ENCODE measurements around the gene ATP8A2.

DNA sequence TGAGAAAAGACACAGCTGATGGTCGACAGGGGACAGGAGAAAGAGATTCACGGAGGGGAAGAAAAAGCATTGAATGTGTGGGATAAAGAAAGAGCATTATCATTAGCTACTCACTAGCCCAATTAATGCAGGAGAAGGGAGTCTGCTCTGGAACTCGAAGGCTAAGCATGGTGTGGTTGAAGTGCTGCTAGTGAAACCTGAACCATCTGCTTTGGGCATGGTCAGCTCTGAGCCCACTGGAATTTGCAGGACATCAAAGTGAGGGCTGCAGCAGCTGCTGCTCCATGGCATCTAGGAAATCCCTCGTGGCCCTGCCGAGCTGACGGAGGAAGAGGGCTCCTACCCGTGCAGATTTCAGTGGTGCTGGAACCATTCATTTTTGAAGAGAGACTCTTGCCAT is 320.3 kb downstream of the ATP8A2 start:
- TF ChIP-seq, protein P1, sequence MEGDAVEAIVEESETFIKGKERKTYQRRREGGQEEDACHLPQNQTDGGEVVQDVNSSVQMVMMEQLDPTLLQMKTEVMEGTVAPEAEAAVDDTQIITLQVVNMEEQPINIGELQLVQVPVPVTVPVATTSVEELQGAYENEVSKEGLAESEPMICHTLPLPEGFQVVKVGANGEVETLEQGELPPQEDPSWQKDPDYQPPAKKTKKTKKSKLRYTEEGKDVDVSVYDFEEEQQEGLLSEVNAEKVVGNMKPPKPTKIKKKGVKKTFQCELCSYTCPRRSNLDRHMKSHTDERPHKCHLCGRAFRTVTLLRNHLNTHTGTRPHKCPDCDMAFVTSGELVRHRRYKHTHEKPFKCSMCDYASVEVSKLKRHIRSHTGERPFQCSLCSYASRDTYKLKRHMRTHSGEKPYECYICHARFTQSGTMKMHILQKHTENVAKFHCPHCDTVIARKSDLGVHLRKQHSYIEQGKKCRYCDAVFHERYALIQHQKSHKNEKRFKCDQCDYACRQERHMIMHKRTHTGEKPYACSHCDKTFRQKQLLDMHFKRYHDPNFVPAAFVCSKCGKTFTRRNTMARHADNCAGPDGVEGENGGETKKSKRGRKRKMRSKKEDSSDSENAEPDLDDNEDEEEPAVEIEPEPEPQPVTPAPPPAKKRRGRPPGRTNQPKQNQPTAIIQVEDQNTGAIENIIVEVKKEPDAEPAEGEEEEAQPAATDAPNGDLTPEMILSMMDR (IDR thresholded peaks at IDR 0.05) = no peak
- TF ChIP-seq POLR2A (IDR thresholded peaks at IDR 0.05) = no peak
